ENCODE data around the gene SLC5A10.

- no peak for TF ChIP-seq POLR2A (IDR thresholded peaks at IDR 0.05)
- TF ChIP-seq CTCF (IDR thresholded peaks at IDR 0.05), result no peak
- TF ChIP-seq POLR2AphosphoS5 (IDR thresholded peaks at IDR 0.05), result no peak
- TF ChIP-seq EP300 (IDR thresholded peaks at IDR 0.05), result no peak
Measured at GRCh38 chr17:18984273-18985114, 32.5 kb downstream of the SLC5A10 start.
